NCI-H460 (cell line): ENCODE measurements around the gene S100A12. TPM values are rescaled to one million over a fixed set of nuclear protein-coding genes. Genes with fewer than 3 reads are reported as not detected.

Experiments used
- DNase-seq: peaks from one replicate; pipeline ENCODE4 v3.0.0-alpha.2; 2016; ENCODE audit warnings: low read depth; ENCODE audit errors: extremely low read depth
- small RNA-seq, 2 experiments: library from RNA; depleted of rRNA; stranded (forward); fragments of <200 nt; gene quantifications; one replicate each; pipeline ENCODE3, GENCODE V24; 2014
- total RNA-seq: library from RNA; depleted of rRNA; stranded (reverse); fragments of >200 nt; shearing (Covaris generic); gene quantifications from 2 replicates; pipeline ENCODE4 v1.2.3, GENCODE V29; 2014; rRNA removed

S100A12 gene
- total RNA-seq, 1 experiment from 2014 or later: not detected

DNA sequence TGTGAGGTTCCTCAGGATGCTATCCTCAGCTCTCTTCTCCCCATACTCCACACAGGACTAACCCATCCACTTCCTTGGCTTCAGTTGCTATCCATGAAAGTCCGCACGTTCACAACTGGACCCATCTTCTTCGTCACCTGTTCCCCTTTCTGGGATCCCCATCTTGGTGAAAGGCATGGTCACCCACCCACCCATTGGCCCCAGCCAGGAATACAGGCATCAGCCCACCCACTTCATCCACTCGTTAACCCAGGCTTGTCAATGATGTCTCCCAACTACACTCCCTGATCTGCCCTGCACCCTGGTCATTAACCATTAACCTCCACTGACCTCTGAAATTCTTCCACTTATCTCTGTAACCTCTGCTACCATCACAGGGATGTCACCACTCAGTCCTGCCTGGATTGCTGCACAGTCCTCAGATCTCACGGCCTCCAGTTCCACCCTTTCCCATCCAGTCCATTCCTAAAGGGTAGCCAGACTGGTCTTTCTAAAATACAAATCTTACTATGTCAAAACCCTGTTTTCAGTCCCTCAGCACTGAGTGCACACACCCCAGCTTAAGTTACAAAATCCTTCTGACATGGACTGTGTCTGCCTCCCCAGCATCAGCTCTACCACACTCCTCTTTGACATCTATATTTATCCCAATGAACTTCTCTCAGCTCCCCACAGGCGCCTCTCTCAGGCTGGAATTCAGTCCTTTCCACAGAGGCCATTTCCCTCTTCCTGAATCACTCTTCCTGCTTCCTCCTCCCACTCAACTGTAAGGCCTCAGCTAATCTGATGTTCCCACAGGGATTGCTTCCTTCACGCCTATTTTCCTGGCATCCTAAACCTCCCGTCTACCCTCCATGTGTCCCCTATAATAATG is 37.2 kb downstream of the S100A12 start:
- no peak for DNase-seq

DNA sequence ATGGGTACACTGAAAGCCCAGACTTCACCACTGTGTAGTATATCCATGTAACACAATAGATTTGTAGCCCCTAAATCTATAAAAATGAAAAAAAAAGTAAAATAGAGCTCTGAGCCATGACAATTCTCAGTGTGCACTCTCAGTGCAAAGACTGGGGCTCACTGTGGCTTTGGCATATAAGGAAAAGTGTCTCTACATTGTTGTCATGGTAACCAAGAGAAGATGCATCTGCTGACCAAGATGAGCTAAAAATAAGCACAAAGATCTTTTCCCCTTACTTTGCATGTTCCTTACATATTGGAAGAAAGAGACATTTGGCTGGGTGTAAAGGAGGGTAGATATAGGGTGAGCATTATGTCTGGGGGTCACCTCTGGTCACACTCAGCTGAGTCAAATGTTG is 38.8 kb downstream of the S100A12 start:
- DNase-seq: no peak

DNA sequence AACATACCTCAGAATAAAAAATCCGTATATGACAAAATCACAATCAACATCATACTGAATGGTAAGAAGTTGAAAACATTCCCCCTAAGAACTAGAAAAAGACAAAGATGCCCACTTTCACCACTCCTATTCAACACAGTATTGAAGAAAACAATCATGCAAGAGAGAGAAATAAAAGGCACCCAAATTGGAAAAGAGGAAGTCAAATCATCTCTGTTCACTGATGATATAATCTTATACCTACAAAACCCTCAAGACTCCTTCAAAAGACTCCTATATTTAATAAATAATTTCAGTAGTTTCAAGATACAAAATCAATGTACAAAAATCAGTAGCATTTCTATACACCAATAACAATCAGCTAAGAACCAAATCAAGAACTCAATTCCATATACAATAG is 41.5 kb downstream of the S100A12 start:
- no peak for DNase-seq

DNA sequence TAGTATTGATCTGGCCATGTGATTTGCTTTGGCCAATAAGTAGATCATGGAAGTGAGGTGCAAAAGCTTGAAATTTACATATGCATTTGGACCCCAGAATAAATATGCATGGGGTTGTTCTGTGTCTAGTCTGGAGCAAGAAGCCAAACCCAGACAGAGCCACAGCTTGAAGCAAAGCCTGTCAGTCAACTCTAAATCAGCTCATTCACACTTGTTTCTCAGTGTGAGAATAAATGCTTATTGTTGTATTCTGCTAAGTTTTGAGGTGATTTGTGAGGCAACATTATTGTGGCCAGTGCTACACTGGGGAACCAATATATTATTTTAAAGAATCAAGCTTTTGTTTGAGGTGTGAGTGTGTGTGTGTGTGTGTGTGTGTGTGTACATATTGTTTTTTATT is 50.5 kb downstream of the S100A12 start:
- no peak for DNase-seq

Small RNA genes within 50 kb of the gene (small RNA-seq; reads per million reads assigned to genes)
- 0 reads per million in 2 experiments for gene RNU6-160P
- gene S100A15A: 0 reads per million in 2 experiments

Other genes with a start within 250 kb of the S100A12 start
- not detected in 2 replicates for gene SPRR2G, start 224.7 kb downstream of the S100A12 start, total RNA-seq
- gene LELP1, start 172.2 kb downstream of the S100A12 start, total RNA-seq: not detected in 2 replicates
- not detected in 2 replicates for gene PRR9, start 158.0 kb downstream of the S100A12 start, total RNA-seq
- not detected in 2 replicates for gene LORICRIN, start 115.9 kb downstream of the S100A12 start, total RNA-seq
- not detected in 2 replicates for gene PGLYRP3, start 62.7 kb downstream of the S100A12 start, total RNA-seq
- gene PGLYRP4, start 26.8 kb downstream of the S100A12 start, total RNA-seq: not detected in 2 replicates
- gene S100A9, start 17.8 kb downstream of the S100A12 start, total RNA-seq: 1.9 and 2.3 TPM in 2 replicates
- not detected in 2 replicates for gene S100A8, start 15.5 kb upstream of the S100A12 start, total RNA-seq
- not detected in 2 replicates for gene S100A7A, start 40.9 kb upstream of the S100A12 start, total RNA-seq
- not detected in 2 replicates for gene S100A7, start 85.0 kb upstream of the S100A12 start, total RNA-seq
- gene S100A6, start 160.4 kb upstream of the S100A12 start, total RNA-seq: 743 and 832 TPM in 2 replicates
- 0.30 TPM in 1 of 2 replicates, not detected in the other for gene S100A5, start 165.3 kb upstream of the S100A12 start, total RNA-seq
- gene S100A4, start 170.2 kb upstream of the S100A12 start, total RNA-seq: 201 and 238 TPM in 2 replicates
- 1.1 and 3.4 TPM in 2 replicates for gene S100A3, start 173.6 kb upstream of the S100A12 start, total RNA-seq
- 4.0 and 5.6 TPM in 2 replicates for gene S100A2, start 190.2 kb upstream of the S100A12 start, total RNA-seq
- 96.5 and 101 TPM in 2 replicates for gene S100A16, start 237.5 kb upstream of the S100A12 start, total RNA-seq
- not detected in 2 replicates for gene S100A14, start 240.7 kb upstream of the S100A12 start, total RNA-seq